Neural cell (in vitro differentiated cells): Measurements from ENCODE around the gene RNF169.

Source experiments
- CTCF ChIP-seq: fragments of 450-650 bp; IDR thresholded peaks from 2 replicates; pipeline ENCODE4 v1.5.1; 2014; ENCODE audit warnings: antibody characterized with exemption, mild to moderate bottlenecking, moderate library complexity; ENCODE audit not compliant: poor library complexity, severe bottlenecking
- EZH2 ChIP-seq: fragments of 200-600, 300-800 bp; shearing (Covaris generic), sonication (generic); IDR thresholded peaks from 2 replicates; pipeline ENCODE4 v1.6.1; 2014; ENCODE audit warnings: antibody characterized with exemption, low read length, borderline replicate concordance, mild to moderate bottlenecking; ENCODE audit not compliant: insufficient read depth, poor library complexity, severe bottlenecking

- no peak for TF ChIP-seq CTCF
- TF ChIP-seq EZH2: no peak
These were observed 91.8 kb downstream of the RNF169 start for GRCh38 chr11:74840486-74840885.
